Hepatocyte (in vitro differentiated cells): ENCODE data around the gene EWSR1.

Experiments
- CTCF ChIP-seq: fragments of 200-600 bp; sonication (generic); IDR thresholded peaks from 2 replicates; pipeline ENCODE4 v1.5.1; 2016; ENCODE audit warnings: antibody characterized with exemption, mild to moderate bottlenecking; ENCODE audit not compliant: poor library complexity
- EZH2 ChIP-seq: fragments of 200-600 bp; sonication (generic); IDR thresholded peaks from 2 replicates; pipeline ENCODE4 v1.6.1; 2016; ENCODE audit warnings: antibody characterized with exemption, mild to moderate bottlenecking, borderline replicate concordance
- EZH2phosphoT487 ChIP-seq: fragments of 200-600 bp; sonication (generic); IDR thresholded peaks from one replicate; pipeline ENCODE4 v1.6.1; 2018; ENCODE audit warnings: antibody characterized with exemption, mild to moderate bottlenecking, low read depth, moderate library complexity; ENCODE audit not compliant: unreplicated experiment, severe bottlenecking

DNA sequence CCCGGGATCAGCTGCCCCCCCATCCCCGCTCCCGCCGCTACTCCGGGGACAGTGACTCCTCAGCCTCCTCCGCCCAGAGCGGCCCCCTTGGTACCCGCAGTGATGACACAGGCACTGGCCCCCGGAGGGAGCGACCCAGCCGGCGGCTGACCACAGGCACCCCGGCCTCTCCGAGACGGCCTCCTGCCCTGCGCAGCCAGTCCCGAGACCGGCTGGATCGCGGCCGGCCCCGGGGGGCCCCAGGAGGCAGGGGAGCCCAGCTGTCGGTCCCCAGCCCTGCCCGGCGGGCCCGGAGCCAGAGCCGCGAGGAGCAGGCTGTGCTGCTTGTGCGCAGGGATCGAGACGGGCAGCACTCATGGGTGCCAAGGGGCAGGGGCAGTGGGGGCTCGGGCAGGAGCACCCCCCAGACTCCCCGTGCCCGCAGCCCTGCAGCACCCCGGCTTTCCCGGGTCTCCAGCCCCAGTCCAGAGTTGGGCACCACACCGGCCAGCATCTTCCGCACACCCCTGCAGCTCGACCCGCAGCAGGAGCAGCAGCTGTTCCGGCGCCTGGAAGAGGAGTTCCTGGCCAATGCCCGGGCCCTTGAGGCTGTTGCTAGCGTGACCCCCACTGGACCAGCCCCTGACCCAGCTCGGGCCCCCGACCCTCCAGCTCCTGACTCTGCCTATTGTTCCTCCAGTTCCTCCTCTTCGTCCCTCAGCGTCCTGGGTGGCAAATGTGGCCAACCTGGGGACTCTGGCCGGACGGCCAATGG, 43.6 kb downstream of the EWSR1 start:
- no peak for TF ChIP-seq CTCF
- TF ChIP-seq EZH2: no peak
- no peak for TF ChIP-seq EZH2phosphoT487
